Measurements from ENCODE around the gene TIAM1.

GRCh38 chr21:31172328-31172727, 171.7 kb downstream of the TIAM1 start:
- TF ChIP-seq CHD2 (IDR thresholded peaks at IDR 0.05; ENCODE audit: low read length, partially characterized antibody): no peak
- no peak for TF ChIP-seq MAX (IDR thresholded peaks at IDR 0.05)
- no peak for TF ChIP-seq JUN (IDR thresholded peaks at IDR 0.05)
- TF ChIP-seq CTCF (IDR thresholded peaks at IDR 0.05): no peak
- TF ChIP-seq ZC3H11A (IDR thresholded peaks at IDR 0.05): no peak
- no peak for TF ChIP-seq USF2 (IDR thresholded peaks at IDR 0.05)
- no peak for TF ChIP-seq CBX8 (IDR thresholded peaks at IDR 0.05)
- TF ChIP-seq BHLHE40 (IDR thresholded peaks at IDR 0.05; ENCODE audit: low read depth, low read length): no peak
- TF ChIP-seq PBX3 (IDR thresholded peaks at IDR 0.05): no peak
- TF ChIP-seq POLR2A (IDR thresholded peaks at IDR 0.05; ENCODE audit: low read length): no peak
- TF ChIP-seq EP300 (IDR thresholded peaks at IDR 0.05): no peak
- TF ChIP-seq JUNB (IDR thresholded peaks at IDR 0.05): no peak
- TF ChIP-seq MAZ (IDR thresholded peaks at IDR 0.05; ENCODE audit: borderline replicate concordance, low read depth, low read length): no peak
